NCI-H1092 (cell line): ENCODE data around the gene ADAP1.
"Not testable (repeated sequence)": the region's sequence is repeated elsewhere in the genome, so short reads cannot be mapped to it uniquely, and the experiment has no call there.

ENCODE experiments used
- DNase-seq: peaks from one replicate; lab custom pipeline; 2025; lab: John Stamatoyannopoulos, UW

The ADAP1 gene

GRCh38 chr7:974820-975681 lies 20.6 kb upstream of the ADAP1 start, which contains the start of gene COX19:
Gene COX19 (minus strand): TSS chr7:975549. CDS start chr7:975509, 40 bp downstream.
- peak; percentile 80 for DNase-seq

GRCh38 chr7:974172-974571 lies 19.7 kb upstream of the ADAP1 start:
- DNase-seq, result no peak

- no peak for DNase-seq
Measured at GRCh38 chr7:973312-973711, 18.8 kb upstream of the ADAP1 start.

GRCh38 chr7:972676-973309 lies 18.3 kb upstream of the ADAP1 start:
- DNase-seq, result no peak

- DNase-seq, result no peak
Measured at GRCh38 chr7:972110-972509, 17.6 kb upstream of the ADAP1 start.

GRCh38 chr7:970744-971143 lies 16.3 kb upstream of the ADAP1 start:
- DNase-seq, result no peak

GRCh38 chr7:969403-969802 lies 14.9 kb upstream of the ADAP1 start:
- DNase-seq, result no peak

GRCh38 chr7:968205-969105 lies 14.0 kb upstream of the ADAP1 start:
- DNase-seq, result no peak

GRCh38 chr7:967361-968082 lies 13.0 kb upstream of the ADAP1 start:
- DNase-seq, result no peak

- DNase-seq, result no peak
Measured at GRCh38 chr7:966291-967069, 12.0 kb upstream of the ADAP1 start.

- DNase-seq, result no peak
Measured at GRCh38 chr7:964401-965231, 10.1 kb upstream of the ADAP1 start.

GRCh38 chr7:963236-964078 lies 9.0 kb upstream of the ADAP1 start:
- no peak for DNase-seq

GRCh38 chr7:962401-963081 lies 8.1 kb upstream of the ADAP1 start:
- DNase-seq, result no peak

- DNase-seq, result no peak
Measured at GRCh38 chr7:961546-962400, 7.3 kb upstream of the ADAP1 start.

- DNase-seq, result not testable (repeated sequence)
Measured at GRCh38 chr7:960972-961371, 6.5 kb upstream of the ADAP1 start.

- no peak for DNase-seq
Measured at GRCh38 chr7:960269-960871, 5.9 kb upstream of the ADAP1 start.

GRCh38 chr7:959740-960139 lies 5.3 kb upstream of the ADAP1 start:
- DNase-seq, result not testable (repeated sequence)
